Endodermal cell (in vitro differentiated cells): ENCODE measurements around the gene PRMT1. TPM values are rescaled to one million over a fixed set of nuclear protein-coding genes. Genes with fewer than 3 reads are reported as not detected.

Source experiments
- DNase-seq: peaks from one replicate; pipeline ENCODE4 v3.0.0-alpha.2; 2017
- H3K27ac ChIP-seq: 2 replicates; pipeline ENCODE4 v1.5.1; 2013; ENCODE audit warnings: mild to moderate bottlenecking, low read depth, low read length, moderate library complexity
- H3K27me3 ChIP-seq: 2 replicates; pipeline ENCODE4 v1.6.1; 2013; ENCODE audit warnings: mild to moderate bottlenecking, low read length, moderate library complexity; ENCODE audit not compliant: insufficient read depth, control insufficient read depth, poor library complexity, severe bottlenecking
- H3K36me3 ChIP-seq: 2 replicates; pipeline ENCODE4 v1.7.0; 2013; ENCODE audit warnings: mild to moderate bottlenecking, low read length, moderate library complexity; ENCODE audit not compliant: control insufficient read depth, insufficient read depth
- H3K4me1 ChIP-seq: one replicate; pipeline ENCODE4 v1.7.0; 2013; ENCODE audit warnings: low read length; ENCODE audit not compliant: control insufficient read depth, insufficient read depth
- H3K4me3 ChIP-seq: 2 replicates; pipeline ENCODE4 v1.5.1; 2013; ENCODE audit warnings: mild to moderate bottlenecking, low read length, moderate library complexity
- H3K9ac ChIP-seq: 2 replicates; pipeline ENCODE4 v1.6.1; 2013; ENCODE audit warnings: mild to moderate bottlenecking, low read length, moderate library complexity; ENCODE audit not compliant: poor library complexity, severe bottlenecking; ENCODE audit errors: extremely low read depth
- H3K9me3 ChIP-seq: 2 replicates; pipeline ENCODE4 v1.6.1; 2013; ENCODE audit warnings: mild to moderate bottlenecking, low read length, moderate library complexity; ENCODE audit not compliant: control insufficient read depth
- H3K27ac Mint-ChIP-seq: 2 replicates; pipeline ENCODE4 v1.8.0; 2020; ENCODE audit warnings: mixed read lengths
- H3K27me3 Mint-ChIP-seq: 2 replicates; pipeline ENCODE4 v1.8.0; 2021; ENCODE audit warnings: mild to moderate bottlenecking, mixed read lengths; ENCODE audit not compliant: insufficient read depth
- H3K36me3 Mint-ChIP-seq: 2 replicates; pipeline ENCODE4 v1.8.0; 2020; ENCODE audit warnings: low read depth, mixed read lengths
- H3K4me1 Mint-ChIP-seq: 2 replicates; pipeline ENCODE4 v1.8.0; 2020; ENCODE audit warnings: mixed read lengths
- H3K4me3 Mint-ChIP-seq: 2 replicates; pipeline ENCODE4 v1.8.0; 2020; ENCODE audit warnings: mild to moderate bottlenecking, moderate library complexity, mixed read lengths
- H3K9me3 Mint-ChIP-seq: 2 replicates; pipeline ENCODE4 v1.8.0; 2020; ENCODE audit warnings: mild to moderate bottlenecking, mixed read lengths
- WGBS, 2 experiments: methylation state at CpG; one replicate each; pipeline versions ENCODE4 v1.1.5 to v1.1.7; 2013; ENCODE audit warnings: missing lambda C conversion rate in 2 of 2, mixed read lengths in 1 of 2; ENCODE audit not compliant: insufficient coverage in 1 of 2, insufficient read length in 1 of 2; 5-methylcytosine and 5-hydroxymethylcytosine counted together
- total RNA-seq, 2 donors: library from RNA; stranded (reverse); fragmentation: NEBNext Ultra II Directional in 1 of 2; extraction: Animal tissue kit (Norgen Biotek cat#: 25700) in 1 of 2; gene quantifications; 2 replicates in 1 of 2; 3 replicates in 1 of 2; pipeline ENCODE4 v1.2.1, GENCODE V29; 2021
- TF ChIP-seq, protein P1 (sequence below): fragments of 200-600 bp; sonication (generic); conservative IDR thresholded peaks from 2 replicates; pipeline ENCODE4 v1.5.0; 2021; ENCODE audit warnings: antibody characterized with exemption, mild to moderate bottlenecking

Gene PRMT1
- total RNA-seq, 2 donors from 2014 or later = 343 to 362 TPM

DNA sequence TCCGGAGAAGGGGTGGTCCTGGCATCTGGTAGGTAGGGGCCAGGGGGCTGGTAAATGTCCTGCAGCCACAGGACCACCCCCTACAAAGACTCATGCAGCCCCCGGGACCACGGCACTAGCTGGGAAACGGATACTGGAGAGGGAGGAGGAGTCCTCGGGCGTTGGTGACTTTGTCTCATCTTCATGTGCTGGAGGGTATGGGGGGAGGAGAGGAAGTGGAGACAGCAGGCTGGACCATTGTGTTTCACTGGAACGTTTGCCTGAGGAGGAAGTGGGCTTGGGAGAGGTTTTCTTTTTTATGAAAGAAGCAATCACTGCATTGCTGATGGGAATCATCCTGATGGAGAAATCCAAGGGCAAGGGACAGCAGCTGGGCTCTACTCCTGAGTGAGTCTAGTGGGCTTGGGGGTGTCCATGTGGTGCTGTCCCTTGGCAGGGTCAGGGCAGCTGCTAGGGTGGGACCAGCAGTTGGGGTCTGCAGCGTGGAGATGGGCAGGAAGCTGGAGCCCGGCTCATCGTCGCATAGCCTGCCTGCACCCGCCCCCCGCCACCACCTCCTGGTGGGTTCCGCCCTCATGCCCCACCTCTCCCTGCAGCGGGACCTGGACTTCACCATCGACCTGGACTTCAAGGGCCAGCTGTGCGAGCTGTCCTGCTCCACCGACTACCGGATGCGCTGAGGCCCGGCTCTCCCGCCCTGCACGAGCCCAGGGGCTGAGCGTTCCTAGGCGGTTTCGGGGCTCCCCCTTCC is 10.7 kb downstream of the PRMT1 start:
- Histone ChIP-seq H3K4me3 (no peak overlapping the region), H3K9ac (no peak overlapping the region), H3K9me3 (no peaks in the 10 kb centered on the region), H3K27ac (peak overlapping the region; percentile 55), H3K4me1 (no peaks in the 10 kb centered on the region), H3K36me3 (peaks cover 39% of the 10 kb centered on the region), H3K27me3 (no peaks in the 10 kb centered on the region)
- no peaks in the 10 kb centered on the region for H3K9me3 Mint-ChIP-seq
- H3K27ac Mint-ChIP-seq = no peak overlapping the region
- no peaks in the 10 kb centered on the region for H3K27me3 Mint-ChIP-seq
- H3K4me3 Mint-ChIP-seq = no peak overlapping the region
- H3K4me1 Mint-ChIP-seq = peaks cover 13% of the 10 kb centered on the region
- WGBS, 2 experiments = 91 to 95% methylated on average over 10 to 26 of the region's 26 CpGs
- DNase-seq = no peak
- H3K36me3 Mint-ChIP-seq = peaks cover 42% of the 10 kb centered on the region
- TF ChIP-seq, protein P1, sequence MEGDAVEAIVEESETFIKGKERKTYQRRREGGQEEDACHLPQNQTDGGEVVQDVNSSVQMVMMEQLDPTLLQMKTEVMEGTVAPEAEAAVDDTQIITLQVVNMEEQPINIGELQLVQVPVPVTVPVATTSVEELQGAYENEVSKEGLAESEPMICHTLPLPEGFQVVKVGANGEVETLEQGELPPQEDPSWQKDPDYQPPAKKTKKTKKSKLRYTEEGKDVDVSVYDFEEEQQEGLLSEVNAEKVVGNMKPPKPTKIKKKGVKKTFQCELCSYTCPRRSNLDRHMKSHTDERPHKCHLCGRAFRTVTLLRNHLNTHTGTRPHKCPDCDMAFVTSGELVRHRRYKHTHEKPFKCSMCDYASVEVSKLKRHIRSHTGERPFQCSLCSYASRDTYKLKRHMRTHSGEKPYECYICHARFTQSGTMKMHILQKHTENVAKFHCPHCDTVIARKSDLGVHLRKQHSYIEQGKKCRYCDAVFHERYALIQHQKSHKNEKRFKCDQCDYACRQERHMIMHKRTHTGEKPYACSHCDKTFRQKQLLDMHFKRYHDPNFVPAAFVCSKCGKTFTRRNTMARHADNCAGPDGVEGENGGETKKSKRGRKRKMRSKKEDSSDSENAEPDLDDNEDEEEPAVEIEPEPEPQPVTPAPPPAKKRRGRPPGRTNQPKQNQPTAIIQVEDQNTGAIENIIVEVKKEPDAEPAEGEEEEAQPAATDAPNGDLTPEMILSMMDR = no peak

DNA sequence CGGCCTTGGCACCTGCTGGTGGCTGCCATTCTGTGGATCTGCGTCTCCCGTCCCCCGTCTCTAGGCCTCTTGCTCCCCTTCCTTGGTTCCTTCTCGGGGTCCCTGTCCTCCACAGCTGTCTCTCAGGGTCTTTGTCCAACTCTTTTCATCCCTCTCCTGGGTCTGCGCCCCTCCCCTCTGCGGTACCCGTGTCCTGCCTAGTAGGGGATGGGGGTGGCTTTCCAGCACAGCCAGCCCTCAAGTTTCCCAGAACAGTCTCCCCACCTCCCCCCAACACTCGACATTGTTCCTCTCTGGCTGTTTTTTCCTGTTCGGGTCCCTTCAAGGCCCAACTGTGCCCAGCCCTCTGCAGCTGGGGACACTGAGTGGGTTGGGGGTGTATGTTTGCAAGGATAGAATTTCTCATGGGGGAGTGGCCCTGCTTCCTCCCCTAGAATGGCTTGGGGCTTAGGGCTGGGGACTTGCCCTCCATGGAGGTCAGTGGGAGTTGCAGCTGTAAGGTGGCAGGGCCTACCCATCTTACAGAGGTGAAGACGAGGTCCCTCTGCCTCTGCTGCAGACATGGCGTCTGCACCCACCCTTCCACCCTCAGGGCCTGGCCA is 11.6 kb downstream of the PRMT1 start:
- Mint-ChIP-seq H3K9me3 (no peaks in the 10 kb centered on the region), H3K4me1 (peaks cover 13% of the 10 kb centered on the region), H3K27me3 (no peaks in the 10 kb centered on the region), H3K36me3 (peaks cover 36% of the 10 kb centered on the region), H3K4me3 (no peak overlapping the region), H3K27ac (peak overlapping the region; percentile 45)
- H3K36me3 ChIP-seq = peaks cover 32% of the 10 kb centered on the region
- 96 to 100% methylated on average over 2 to 12 of the region's 12 CpGs for WGBS, 2 experiments
- no peaks in the 10 kb centered on the region for H3K4me1 ChIP-seq
- DNase-seq = no peak
- no peak overlapping the region for H3K27ac ChIP-seq
- no peaks in the 10 kb centered on the region for H3K9me3 ChIP-seq
- H3K27me3 ChIP-seq = no peaks in the 10 kb centered on the region
- no peak overlapping the region for H3K4me3 ChIP-seq
- TF ChIP-seq, protein P1 = no peak
- no peak overlapping the region for H3K9ac ChIP-seq

DNA sequence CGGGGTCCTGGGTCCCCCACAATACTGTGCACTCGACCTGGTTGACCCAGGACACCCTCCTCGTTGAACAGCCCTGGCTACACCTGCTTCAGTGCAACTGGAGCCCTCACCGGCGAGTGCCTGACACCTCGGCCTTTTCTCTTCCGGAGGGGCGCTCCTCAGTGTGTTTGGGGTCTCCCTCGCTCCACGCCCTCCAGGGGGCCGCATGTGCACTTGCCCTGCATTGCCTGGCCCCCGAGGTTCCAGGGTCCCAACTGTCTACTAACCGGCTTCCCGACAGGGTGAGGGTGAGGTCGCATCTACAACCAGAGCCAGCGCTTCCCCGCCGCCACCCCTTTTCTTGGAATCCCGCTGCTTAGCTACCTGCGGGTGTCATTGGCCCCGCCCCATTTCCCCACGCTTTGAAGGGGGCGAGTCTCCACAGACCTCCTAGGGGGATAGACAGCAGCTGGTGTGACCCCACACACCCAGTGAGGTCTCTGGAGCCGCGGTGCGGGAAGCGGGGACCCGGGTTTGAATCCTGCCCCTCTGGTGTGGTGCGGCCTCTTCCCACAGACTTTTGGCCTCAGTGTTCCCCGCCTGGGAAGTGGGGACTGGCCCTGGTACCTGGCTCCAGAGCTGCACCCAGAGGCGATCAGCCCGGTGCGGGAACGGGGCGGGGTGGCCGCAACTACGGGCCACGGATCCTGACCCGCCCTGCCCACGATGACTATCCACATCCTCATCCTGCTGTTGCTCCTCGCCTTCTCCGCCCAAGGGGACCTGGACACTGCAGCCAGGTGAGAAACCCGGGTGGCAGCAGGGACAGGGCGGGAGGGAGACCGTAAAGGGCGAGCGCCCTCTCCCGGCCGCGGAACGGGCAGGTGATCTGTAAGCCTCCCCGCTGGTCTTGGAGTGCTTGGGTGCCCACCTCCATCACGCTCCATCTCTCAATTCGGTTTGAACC is 12.3 kb downstream of the PRMT1 start, which contains the start of gene ADM5:
Gene ADM5, plus strand, starts transcription at position 462 of the 946 bp plus-strand sequence. Its CDS starts 244 bp downstream, at position 706.
- Histone ChIP-seq H3K36me3 (peaks cover 24% of the 10 kb centered on the region), H3K9ac (peak within 1 kb of the TSS; percentile 63), H3K27ac (peak within 1 kb of the TSS; percentile 58), H3K27me3 (no peaks in the 10 kb centered on the region), H3K4me3 (peak within 1 kb of the TSS; percentile 82), H3K4me1 (no peaks in the 10 kb centered on the region), H3K9me3 (no peaks in the 10 kb centered on the region)
- Mint-ChIP-seq H3K9me3 (no peaks in the 10 kb centered on the region), H3K36me3 (peaks cover 31% of the 10 kb centered on the region), H3K4me3 (peak within 1 kb of the TSS; percentile 78), H3K27ac (peak within 1 kb of the TSS; percentile 94), H3K4me1 (peaks cover 13% of the 10 kb centered on the region), H3K27me3 (no peaks in the 10 kb centered on the region)
- peak; percentile 93 for DNase-seq
- TF ChIP-seq, protein P1 = peak; percentile 85
- 94 to 97% methylated on average over 47 to 54 of the region's 54 CpGs for WGBS, 2 experiments
